IPS DF 4.7 (cell line): ENCODE results near the gene P2RY11.

Experiments
- DNase-seq: peaks from one replicate; pipeline ENCODE4 v3.0.0-alpha.2; 2013; ENCODE audit warnings: low spot score; ENCODE audit errors: extremely low read depth

Gene P2RY11

GRCh38 chr19:10138879-10139795 lies 27.6 kb downstream of the P2RY11 start:
- DNase-seq, result no peak

GRCh38 chr19:10139952-10140351 lies 28.5 kb downstream of the P2RY11 start:
- no peak for DNase-seq

GRCh38 chr19:10141479-10141878 lies 30.0 kb downstream of the P2RY11 start:
- DNase-seq, result no peak

GRCh38 chr19:10141973-10142372 lies 30.5 kb downstream of the P2RY11 start:
- DNase-seq, result no peak

GRCh38 chr19:10142701-10143375 lies 31.3 kb downstream of the P2RY11 start:
- no peak for DNase-seq

- no peak for DNase-seq
Measured at GRCh38 chr19:10143681-10144080, 32.2 kb downstream of the P2RY11 start.

- no peak for DNase-seq
Measured at GRCh38 chr19:10144361-10144760, 32.9 kb downstream of the P2RY11 start.

- DNase-seq, result no peak
Measured at GRCh38 chr19:10145031-10145430, 33.5 kb downstream of the P2RY11 start.

GRCh38 chr19:10146142-10146541 lies 34.6 kb downstream of the P2RY11 start:
- DNase-seq, result no peak

GRCh38 chr19:10149427-10149826 lies 37.9 kb downstream of the P2RY11 start:
- no peak for DNase-seq

- DNase-seq, result no peak
Measured at GRCh38 chr19:10151521-10151920, 40.0 kb downstream of the P2RY11 start.

- DNase-seq, result no peak
Measured at GRCh38 chr19:10152100-10152499, 40.6 kb downstream of the P2RY11 start.

- no peak for DNase-seq
Measured at GRCh38 chr19:10155839-10156238, 44.3 kb downstream of the P2RY11 start.

GRCh38 chr19:10158071-10158470 lies 46.6 kb downstream of the P2RY11 start:
- no peak for DNase-seq

- no peak for DNase-seq
Measured at GRCh38 chr19:10158485-10158884, 47.0 kb downstream of the P2RY11 start.

GRCh38 chr19:10159610-10160009 lies 48.1 kb downstream of the P2RY11 start:
- no peak for DNase-seq

GRCh38 chr19:10163536-10163935 lies 52.0 kb downstream of the P2RY11 start:
- DNase-seq, result no peak
